ENCODE results near the gene ERP27.
A peak's percentile ranks its signal among the peaks of the same experiment; 100 is the strongest.

Gene ERP27

DNA sequence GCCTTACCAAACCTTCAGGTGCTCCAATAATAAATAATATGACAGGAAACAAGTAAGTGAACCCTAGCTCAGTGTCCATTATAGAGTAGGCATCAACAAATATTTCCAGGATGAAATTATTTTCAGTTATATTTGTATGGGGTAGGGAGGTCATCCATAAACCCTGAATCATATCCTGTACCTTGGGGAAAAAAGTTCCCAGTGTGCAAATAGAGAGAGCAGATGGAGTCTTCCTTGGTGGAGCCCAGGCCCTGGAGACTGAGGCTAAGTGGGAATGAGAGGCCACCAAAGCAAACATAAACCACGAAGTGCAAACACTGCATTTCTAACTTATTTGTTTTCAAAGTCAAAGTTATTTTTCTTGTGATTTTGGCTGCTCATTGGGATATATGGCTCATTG is 8.5 kb upstream of the ERP27 start:
- TF ChIP-seq, protein P1, sequence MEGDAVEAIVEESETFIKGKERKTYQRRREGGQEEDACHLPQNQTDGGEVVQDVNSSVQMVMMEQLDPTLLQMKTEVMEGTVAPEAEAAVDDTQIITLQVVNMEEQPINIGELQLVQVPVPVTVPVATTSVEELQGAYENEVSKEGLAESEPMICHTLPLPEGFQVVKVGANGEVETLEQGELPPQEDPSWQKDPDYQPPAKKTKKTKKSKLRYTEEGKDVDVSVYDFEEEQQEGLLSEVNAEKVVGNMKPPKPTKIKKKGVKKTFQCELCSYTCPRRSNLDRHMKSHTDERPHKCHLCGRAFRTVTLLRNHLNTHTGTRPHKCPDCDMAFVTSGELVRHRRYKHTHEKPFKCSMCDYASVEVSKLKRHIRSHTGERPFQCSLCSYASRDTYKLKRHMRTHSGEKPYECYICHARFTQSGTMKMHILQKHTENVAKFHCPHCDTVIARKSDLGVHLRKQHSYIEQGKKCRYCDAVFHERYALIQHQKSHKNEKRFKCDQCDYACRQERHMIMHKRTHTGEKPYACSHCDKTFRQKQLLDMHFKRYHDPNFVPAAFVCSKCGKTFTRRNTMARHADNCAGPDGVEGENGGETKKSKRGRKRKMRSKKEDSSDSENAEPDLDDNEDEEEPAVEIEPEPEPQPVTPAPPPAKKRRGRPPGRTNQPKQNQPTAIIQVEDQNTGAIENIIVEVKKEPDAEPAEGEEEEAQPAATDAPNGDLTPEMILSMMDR (IDR thresholded peaks at IDR 0.05; ENCODE audit: extremely low read depth, insufficient read depth, missing control alignments): no peak
- in situ Hi-C loops (cut with MboI; ENCODE audit: low pct_unique_long_range_greater_than_20kb, low sequenced_read_pairs, unreplicated experiment): no loop called here
- DNase-seq (ENCODE audit: low spot score): no peak

DNA sequence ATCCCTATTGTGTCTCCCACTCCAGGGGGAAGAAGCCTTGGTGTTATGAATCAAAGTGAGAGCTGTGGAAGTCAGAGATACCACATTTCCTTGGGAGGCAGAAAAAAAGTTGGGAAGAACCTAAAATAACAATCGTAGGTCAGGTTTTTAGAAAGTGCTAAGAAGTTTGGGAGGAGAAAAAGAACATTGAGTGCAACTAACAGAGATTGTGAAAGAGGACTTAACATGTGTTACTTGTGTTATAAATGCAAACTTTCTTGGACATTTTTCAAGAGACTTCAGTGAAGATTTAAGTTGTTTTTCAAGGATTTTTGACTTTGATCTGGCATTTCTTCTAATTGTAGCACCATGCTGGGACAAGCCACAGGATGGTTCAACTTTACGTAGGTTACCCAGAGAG is 7.8 kb upstream of the ERP27 start:
- in situ Hi-C loops (cut with MboI; ENCODE audit: low pct_unique_long_range_greater_than_20kb, low sequenced_read_pairs, unreplicated experiment): no loop called here
- TF ChIP-seq, protein P1 (IDR thresholded peaks at IDR 0.05; ENCODE audit: extremely low read depth, insufficient read depth, missing control alignments): no peak
- no peak for DNase-seq (ENCODE audit: low spot score)

DNA sequence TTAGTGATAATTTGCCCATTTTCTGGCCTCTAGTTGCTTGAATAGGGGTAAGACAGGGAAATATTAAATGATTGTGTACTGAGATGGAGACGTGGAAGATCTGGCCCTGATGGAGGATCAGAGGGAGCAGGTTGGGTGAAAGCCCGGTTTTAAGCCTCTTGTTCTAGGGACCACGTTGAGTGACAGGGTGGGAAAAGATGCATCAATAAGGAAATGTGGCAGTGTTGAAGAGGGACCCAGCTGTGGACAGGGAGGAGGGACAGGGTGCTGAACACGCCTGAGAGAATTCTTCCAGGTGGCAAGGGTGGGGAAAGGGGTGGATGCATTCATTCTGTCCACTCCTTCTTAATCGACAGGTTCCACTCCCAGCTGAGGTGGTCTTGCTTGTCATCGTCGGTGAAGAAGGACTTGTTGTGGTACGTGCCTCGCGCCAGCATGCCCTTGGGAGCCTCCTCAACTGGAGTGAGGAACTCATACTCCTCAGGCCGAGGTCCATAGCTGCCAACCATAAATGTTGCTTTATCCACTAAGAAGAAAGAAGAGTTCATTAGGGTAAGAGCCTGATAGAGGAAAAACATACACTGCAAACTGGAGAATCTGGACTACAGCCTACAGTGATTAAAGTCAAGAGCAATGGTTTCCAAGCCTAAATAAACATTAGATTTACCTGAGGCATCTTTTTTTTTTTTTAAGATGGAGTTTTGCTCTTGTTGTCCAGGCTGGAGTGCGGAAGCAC is 4.0 kb upstream of the ERP27 start:
- TF ChIP-seq, protein P1 (IDR thresholded peaks at IDR 0.05; ENCODE audit: extremely low read depth, insufficient read depth, missing control alignments): no peak
- DNase-seq (ENCODE audit: low spot score): no peak
- in situ Hi-C loops (cut with MboI; ENCODE audit: low pct_unique_long_range_greater_than_20kb, low sequenced_read_pairs, unreplicated experiment): no loop called here

DNA sequence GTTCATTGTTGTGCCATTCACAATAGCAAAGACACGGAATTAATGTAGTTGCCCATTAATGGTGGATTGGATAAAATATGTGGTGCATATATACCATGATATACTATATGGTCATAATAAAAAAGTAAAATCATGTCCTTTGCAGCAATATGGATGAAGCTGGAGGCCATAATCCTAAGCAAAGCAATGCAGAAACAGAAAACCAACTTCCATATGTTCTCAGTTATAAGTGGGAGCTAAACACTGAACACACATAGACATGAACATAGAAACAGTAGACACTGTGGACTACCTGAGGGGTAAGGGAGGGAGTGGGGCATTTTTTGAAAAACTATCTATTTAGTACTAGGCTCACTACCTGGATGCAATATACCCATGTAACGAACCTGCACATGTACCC is 3.0 kb upstream of the ERP27 start:
- DNase-seq (ENCODE audit: low spot score): no peak
- in situ Hi-C loops (cut with MboI; ENCODE audit: low pct_unique_long_range_greater_than_20kb, low sequenced_read_pairs, unreplicated experiment): no loop called here
- TF ChIP-seq, protein P1 (IDR thresholded peaks at IDR 0.05; ENCODE audit: extremely low read depth, insufficient read depth, missing control alignments): no peak

DNA sequence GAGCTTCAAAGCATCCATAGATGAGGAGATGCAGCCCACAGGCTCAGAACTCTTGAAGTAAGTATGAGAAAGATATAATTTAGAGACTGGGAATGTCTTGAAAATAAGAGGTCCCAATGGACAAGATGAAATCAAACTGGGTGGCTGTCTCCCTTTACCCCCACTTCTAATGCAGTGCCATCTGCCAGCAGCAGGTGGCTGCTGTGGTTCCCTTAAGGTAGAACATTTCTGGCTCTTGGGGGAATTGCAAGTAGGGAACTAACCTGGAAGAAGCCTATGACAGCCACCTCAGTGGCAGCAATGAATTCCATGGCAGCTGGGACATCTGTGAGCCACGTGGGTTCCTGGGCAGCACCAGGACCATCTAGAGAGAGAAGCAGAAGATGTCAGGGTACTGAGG is 648 bp downstream of the ERP27 start:
- in situ Hi-C loops (cut with MboI; ENCODE audit: low pct_unique_long_range_greater_than_20kb, low sequenced_read_pairs, unreplicated experiment): no loop called here
- no peak for DNase-seq (ENCODE audit: low spot score)

DNA sequence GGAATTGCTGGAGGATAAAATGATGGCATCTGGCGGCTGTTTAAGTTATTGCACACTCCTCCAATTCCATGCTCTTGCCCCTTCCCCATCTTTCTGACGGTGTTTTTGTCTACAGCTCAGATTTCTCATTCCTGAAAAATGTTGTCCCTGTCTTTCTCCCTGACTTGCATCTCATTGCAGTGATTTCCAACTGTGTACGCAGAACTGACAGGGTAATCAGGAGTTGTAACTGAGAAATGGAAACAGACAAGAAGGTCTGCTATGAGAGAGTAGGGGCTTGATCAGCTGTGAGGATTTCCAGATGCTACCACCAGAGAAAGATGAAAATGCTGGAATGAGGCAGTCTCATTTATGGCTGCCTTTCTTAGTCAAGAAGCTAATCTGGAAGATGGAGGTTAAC is 1.3 kb downstream of the ERP27 start:
- in situ Hi-C loops (cut with MboI; ENCODE audit: low pct_unique_long_range_greater_than_20kb, low sequenced_read_pairs, unreplicated experiment): no loop called here
- TF ChIP-seq, protein P1 (IDR thresholded peaks at IDR 0.05; ENCODE audit: extremely low read depth, insufficient read depth, missing control alignments): no peak
- no peak for DNase-seq (ENCODE audit: low spot score)

More for the DNA sequence above, 648 bp downstream of the ERP27 start:
- TF ChIP-seq, protein P1 (IDR thresholded peaks at IDR 0.05; ENCODE audit: extremely low read depth, insufficient read depth, missing control alignments): peak; percentile 42
